Umbilical cord (tissue), 2 donors: Measurements from ENCODE around the gene CERK. TPM values are rescaled to one million over a fixed set of nuclear protein-coding genes. Genes with fewer than 3 reads are reported as not detected.
A peak's percentile ranks its signal among the peaks of the same experiment; 100 is the strongest.
"Not testable (repeated sequence)": the region's sequence is repeated elsewhere in the genome, so short reads cannot be mapped to it uniquely, and the experiment has no call there.

Experiments used
- DNase-seq: peaks from one replicate; pipeline ENCODE4 v3.0.0-alpha.2; 2015; ENCODE audit warnings: low spot score
- total RNA-seq: library from RNA; depleted of rRNA; stranded (reverse); fragments of >200 nt; gene quantifications from one replicate; pipeline ENCODE4 v1.2.3, GENCODE V29; 2014; ENCODE audit warnings: low replicate concordance; ENCODE audit not compliant: insufficient read depth

The CERK gene, protein sequence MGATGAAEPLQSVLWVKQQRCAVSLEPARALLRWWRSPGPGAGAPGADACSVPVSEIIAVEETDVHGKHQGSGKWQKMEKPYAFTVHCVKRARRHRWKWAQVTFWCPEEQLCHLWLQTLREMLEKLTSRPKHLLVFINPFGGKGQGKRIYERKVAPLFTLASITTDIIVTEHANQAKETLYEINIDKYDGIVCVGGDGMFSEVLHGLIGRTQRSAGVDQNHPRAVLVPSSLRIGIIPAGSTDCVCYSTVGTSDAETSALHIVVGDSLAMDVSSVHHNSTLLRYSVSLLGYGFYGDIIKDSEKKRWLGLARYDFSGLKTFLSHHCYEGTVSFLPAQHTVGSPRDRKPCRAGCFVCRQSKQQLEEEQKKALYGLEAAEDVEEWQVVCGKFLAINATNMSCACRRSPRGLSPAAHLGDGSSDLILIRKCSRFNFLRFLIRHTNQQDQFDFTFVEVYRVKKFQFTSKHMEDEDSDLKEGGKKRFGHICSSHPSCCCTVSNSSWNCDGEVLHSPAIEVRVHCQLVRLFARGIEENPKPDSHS
- 42.4 TPM for total RNA-seq

DNA sequence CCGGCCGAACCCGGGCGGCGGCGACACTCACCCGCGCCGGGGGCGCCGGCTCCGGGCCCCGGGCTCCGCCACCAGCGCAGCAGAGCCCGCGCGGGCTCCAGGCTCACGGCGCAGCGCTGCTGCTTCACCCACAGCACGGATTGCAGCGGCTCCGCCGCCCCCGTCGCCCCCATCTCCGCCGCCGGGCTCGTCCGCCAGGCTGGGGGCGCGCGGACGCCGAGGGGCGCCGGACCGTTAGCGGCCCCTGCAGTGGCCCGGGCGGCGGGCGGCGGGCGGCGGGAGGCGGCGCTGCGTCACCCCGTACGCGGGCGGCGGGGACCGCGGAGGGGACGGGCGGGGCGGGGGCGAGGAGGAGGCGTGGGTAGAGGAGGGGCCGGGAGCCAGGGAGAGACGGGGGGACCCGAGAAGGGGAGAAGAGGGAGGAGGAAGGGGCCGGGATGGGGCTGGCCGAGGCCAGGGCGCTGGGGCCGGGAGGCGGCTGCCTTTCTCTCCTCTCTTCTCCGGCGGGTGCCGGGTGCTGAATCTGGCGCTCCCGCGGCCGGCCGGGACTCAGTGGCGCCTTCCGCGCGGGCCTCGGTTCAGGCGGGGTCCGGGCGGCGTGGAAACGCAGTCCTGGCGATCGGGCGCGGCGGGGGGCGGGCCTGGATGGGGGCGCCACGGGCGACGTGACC, at the start of gene CERK:
Gene CERK, minus strand, starts transcription at position 277 of the 671 bp plus-strand sequence. Its CDS starts 104 bp downstream, at position 173.
- peak; percentile 88 for DNase-seq

DNA sequence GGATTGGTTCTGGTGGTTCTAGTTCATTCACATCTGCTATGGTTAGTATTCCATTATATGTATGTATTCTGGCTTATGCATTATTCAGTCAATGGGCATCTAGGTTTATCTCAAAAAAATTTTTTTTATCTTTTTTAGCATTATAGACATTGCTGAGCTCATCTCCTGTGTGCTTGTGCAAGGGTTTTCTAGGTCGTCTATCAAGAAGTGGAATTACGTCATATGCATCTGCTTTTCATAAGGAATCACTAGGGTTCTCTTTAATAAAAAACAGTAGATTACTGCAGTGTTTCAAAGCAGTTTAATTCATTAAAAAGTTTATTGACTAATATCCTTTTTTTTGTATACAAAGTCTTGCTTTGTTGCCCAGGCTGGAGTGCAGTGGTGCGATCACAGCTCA, 45.7 kb upstream of the CERK start:
- DNase-seq, result peak; percentile 42

DNA sequence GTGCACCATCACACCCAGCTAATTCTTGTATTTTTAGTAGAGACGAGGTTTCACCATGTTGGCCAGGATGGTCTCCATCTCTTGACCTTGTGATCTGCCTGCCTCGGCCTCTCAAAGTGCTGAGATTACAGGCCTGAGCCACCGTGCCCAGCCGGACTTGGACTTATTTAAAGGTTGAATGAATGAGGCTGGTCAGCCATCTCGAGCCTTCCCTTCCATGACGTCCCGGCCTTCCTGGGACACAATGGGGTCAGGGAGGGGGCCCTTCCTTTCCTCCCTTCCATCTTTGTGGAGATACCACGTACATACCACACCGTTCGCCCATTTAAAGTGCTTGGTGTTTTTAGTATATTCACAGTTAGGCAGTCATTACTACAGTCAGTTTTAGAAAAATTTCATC, 44.1 kb upstream of the CERK start:
- not testable (repeated sequence) for DNase-seq

- no peak for DNase-seq
These were observed 43.2 kb upstream of the CERK start for GRCh38 chr22:46781291-46781690.

- DNase-seq, result no peak
These were observed 42.4 kb upstream of the CERK start for GRCh38 chr22:46780453-46780852.

- no peak for DNase-seq
These were observed 41.6 kb upstream of the CERK start for GRCh38 chr22:46779651-46780050.

GRCh38 chr22:46779023-46779422, 41.0 kb upstream of the CERK start:
- DNase-seq, result no peak

DNA sequence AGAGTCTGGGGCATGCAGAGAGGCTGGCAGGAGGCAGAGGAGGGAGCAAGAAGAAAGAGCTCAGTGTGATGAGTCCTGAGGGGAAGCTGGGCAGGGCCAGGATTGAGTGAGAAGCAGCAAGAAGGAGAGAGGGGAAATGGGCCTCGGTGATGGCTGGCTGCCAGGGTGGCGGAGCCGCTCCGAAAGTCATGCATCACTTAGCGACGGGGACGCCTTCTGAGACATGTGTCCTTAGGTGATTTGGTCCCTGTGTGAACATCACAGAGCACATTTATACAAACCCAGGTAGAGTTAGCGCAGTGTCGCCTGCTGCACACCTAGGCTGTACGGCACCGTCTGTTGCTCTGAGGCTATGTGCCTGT, 39.5 kb upstream of the CERK start:
- DNase-seq, result no peak

- DNase-seq, result no peak
These were observed 39.0 kb upstream of the CERK start for GRCh38 chr22:46776876-46777608.

- no peak for DNase-seq
These were observed 38.1 kb upstream of the CERK start for GRCh38 chr22:46775850-46776826.

GRCh38 chr22:46774980-46775849, 37.2 kb upstream of the CERK start:
- no peak for DNase-seq

- peak; percentile 83 for DNase-seq
These were observed 36.4 kb upstream of the CERK start for GRCh38 chr22:46774253-46774979.

- DNase-seq, result no peak
These were observed 35.0 kb upstream of the CERK start for GRCh38 chr22:46773076-46773475.

DNA sequence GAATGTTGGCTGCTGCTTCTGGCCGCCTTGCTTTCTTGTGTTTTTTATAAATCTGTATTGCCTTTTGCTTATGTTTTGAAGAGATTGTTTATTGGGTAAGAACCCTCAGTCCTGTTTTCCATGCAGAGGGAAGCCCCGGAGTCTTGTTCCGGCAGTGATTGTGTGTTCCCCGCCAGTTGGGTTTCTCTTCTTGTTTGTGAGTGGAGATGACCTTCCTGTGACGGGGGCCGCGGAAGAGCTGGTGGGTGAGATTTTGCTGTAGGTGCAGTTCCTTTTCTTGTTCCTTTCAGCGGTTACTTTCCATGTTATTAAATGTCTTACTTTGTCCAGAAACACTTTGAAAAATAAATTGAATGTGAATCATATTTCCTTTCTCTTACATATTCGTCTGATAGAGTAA, 32.7 kb upstream of the CERK start:
- DNase-seq, result no peak

DNA sequence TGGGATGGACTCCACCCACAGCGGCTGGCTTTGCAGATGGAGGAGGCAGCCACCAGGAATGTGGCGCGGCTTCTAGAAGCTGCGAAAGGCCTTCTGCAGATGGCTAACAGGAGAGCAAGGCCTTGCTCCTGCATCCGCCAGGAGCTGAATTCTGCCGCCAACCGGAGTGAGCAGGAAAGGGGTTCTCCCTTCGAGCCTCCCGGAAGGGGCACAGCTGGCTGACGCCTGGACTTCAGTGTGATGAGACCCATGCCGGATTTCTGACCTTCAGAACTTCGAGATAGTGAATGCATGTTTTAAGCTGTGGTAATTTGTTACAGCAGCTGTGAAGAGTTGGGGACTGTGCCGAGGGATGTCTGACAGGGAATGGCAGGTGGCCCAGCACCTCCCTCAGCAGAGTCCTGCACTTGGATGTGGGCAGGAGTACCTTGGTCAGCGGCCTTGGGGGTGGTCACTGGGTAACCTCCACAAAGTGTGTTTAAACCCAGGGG, 32.1 kb upstream of the CERK start:
- no peak for DNase-seq

DNA sequence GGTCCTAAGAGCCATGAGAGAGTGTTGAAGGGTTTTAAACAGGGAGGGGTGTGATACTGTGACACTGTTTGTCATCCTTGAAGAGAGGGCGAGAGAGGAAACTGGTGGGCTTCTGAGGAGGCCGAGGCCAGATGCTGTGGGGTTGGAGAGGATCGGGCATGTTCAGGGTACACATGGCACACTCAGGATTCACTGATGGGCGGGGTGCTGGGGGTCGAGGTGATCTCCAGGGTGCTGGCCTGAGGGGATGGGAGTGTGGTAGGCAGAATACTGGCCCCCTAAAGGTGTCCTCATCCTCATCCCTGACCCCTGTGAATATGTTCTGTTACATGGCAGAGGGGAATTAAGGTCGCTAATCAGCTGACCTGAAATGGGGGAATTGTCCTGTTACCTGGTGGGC, 31.7 kb upstream of the CERK start:
- no peak for DNase-seq

DNA sequence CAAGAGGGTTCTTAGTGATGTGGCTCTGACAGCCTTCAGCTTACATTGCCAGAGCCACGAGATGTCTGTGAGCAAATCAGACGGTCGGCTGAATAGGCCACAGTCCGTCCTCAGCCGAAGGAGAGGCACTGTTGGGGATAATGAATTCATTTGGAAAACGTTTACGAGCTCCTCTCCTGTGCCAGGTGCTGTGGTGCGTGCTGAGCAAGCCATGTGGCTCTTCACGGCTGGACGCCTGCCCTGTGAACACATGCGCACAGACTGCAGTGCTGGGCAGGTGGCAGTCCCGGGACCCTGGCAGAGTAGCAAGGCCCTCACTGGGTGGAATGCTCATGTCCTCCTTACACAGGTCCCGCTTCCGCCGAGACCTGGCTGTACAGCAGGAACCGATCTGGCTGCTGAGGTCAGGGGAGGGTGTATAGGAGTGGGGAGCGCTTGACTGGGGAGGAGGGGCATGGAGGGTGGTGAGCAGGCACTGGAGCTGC, 31.2 kb upstream of the CERK start:
- DNase-seq, result no peak

GRCh38 chr22:46767249-46767985, 29.4 kb upstream of the CERK start:
- DNase-seq, result no peak
